Activated T-cell treated with anti-CD3 and anti-CD28 coated beads, Interleukin-2, amount 50 U/mL, for 48 hours (primary cell): Measurements from ENCODE around the gene TRAPPC3.
"Not testable (repeated sequence)": the region's sequence is repeated elsewhere in the genome, so short reads cannot be mapped to it uniquely, and the experiment has no call there.

ENCODE experiments used
- DNase-seq, 2 experiments: peaks; one replicate each; pipeline ENCODE4 v3.0.0-alpha.2; 2020

The TRAPPC3 gene

GRCh38 chr1:36166136-36166535, 16.9 kb upstream of the TRAPPC3 start:
- no peak for DNase-seq

- DNase-seq, result no peak
These were observed 15.9 kb upstream of the TRAPPC3 start for GRCh38 chr1:36165145-36165544.

GRCh38 chr1:36164361-36164760, 15.1 kb upstream of the TRAPPC3 start:
- DNase-seq, result no peak

- no peak for DNase-seq
These were observed 14.1 kb upstream of the TRAPPC3 start for GRCh38 chr1:36163426-36163825.

- DNase-seq, result no peak
These were observed 13.5 kb upstream of the TRAPPC3 start for GRCh38 chr1:36162680-36163239.

DNA sequence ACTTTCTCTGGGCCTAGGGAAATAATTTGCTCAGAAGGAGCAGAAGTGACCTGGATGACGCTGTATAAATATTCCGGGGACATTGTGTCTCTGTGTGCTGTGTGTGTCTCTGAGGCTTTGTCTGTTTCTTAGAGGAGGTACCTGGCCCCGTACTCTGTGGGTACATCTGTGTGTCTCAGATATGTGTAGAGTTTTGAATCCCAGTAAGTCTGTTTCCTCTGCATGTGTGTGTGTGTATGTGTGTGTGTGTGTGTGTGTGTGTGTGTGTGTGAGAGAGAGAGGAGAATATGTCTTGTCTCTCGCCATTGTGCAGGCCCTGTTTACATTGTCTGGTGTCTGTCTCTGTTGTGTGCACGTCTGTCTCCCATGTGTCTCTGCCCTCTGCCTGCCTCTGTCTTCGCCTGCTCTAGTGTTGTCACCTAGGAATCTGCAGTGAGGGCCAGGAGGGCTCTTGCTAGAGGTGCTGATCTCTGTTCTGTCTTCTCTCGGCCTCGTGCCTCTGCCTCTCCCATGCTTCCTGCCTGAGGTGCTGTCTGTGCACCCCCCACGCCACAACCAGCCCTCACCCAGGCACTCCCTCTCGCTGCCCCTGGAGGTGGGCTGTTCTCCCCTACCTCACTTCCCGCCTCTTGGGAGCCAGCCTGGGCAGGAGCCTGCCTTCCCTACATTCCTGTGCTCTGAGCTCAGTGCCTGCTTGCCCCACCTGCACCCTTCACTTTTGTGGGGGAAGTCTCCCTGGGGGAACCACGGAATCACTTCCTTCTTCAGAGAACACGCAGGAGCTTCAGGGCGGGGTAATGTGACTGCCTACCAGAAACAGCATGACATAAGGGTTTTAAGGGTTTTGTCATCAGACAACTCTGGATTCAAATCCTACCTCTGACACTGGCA, 12.6 kb upstream of the TRAPPC3 start:
- peak; percentile 74 to 75 for DNase-seq

DNA sequence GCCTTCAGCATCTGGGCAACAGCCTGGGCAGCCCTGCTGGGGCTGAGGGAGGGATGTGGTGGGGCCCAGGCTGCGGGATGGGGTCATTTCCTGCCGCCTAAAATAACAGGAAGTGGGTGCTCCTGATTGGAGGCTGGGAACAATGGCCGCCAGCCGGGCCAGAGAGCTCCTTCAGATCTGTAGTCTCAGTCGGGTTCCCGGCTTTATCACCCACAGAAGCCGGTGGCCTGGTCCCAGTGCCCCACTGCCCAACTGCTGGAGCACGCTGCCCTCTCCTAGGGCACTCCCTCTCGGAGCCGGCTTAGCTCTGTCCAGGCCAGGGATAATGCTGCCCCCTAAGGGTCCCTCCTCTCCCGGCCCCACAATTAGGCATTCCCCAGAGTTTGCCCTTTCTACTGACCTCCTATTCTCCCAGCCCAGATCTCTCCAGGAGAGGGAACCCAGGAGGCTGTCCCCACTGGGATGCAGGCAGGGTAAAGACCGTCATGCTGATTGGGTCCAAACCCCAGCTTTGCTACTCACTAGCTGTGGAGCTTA, 11.7 kb upstream of the TRAPPC3 start:
- DNase-seq, result peak; percentile 82 to 85

GRCh38 chr1:36160388-36160948, 11.2 kb upstream of the TRAPPC3 start:
- peak in 1 of 2 experiments; percentile 31 for DNase-seq

- DNase-seq, result peak; percentile 32 to 50
These were observed 10.5 kb upstream of the TRAPPC3 start for GRCh38 chr1:36159614-36160387.

GRCh38 chr1:36158827-36159252, 9.6 kb upstream of the TRAPPC3 start:
- DNase-seq, result not testable (repeated sequence)

DNA sequence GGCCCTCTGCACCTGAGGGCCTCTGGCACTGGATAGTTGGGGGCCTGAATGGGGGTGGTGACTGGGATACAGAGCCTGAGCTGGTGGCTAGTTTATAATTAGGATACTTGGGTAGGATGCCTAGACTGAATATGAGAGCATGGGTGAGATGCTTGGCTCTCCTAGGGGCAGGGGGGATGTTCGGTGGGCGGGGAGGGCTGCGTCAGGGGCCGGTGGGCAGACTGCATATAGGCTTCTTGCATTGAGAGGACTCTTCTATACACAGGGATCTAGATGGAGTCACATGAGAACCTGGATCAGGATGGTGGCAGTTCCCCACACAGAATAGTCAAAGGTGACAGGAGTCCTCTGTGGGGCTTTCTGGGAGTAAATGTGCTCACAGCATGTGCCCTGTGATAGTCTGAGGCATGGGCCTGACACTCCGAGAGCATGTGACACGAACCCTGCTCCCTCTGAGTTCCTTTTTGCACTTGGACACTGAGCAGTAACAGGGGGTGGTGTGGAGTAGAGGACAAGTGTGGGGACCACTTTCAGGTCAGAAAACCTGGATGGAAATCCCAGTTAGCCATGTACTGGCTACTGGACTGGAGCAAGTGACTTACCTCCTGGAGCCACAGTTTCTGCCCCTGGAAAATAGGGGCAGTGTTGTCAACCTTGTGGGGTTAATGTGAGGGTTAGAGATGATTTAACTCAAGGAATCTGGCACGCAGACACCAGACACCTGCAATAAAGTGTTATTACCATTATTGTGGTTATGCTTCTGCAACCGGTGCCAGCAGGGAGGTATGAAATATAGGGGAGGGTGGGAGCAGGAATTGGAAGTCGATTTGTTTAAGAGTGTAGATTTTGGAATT, 8.9 kb upstream of the TRAPPC3 start:
- DNase-seq, result peak; percentile 43 to 46

DNA sequence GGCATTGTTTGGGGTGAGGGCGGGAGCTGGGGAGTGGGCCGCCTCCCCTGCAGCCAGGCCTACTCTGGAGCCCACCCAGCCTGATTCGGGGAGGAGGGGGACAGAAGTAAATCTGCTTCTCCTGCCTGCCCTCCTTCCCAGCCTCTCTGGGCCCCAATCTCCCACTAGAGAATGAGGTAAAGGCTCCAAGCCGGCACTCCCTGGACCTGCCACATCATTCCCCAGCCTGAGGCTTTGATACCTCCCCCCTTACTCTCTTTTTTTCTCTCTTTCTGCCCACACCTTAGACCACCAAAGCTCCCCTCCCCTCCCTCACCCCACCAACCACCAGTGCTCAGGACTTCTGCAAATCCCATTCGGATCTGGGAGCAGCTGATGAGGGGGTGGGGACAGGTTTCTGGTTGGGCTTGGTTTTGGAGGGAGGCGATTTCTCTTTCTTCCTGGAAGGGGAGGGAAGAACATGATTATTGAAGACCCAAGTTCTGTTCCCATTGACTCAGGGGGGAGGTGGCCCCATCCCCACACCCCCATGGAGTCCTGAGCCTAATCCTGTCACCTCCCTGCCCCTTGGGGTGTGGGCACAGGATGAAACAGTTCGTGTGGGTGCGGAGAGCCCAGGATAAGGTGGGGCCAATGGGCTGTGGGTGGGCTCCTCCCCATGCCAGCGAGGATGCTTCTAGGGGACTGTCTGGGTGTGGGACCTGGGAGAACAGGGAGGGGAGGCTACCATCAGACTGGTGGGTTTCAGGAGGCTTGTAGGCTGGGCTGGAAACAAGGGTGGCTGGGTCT, 8.0 kb upstream of the TRAPPC3 start:
- DNase-seq, result peak; percentile 35 to 49

GRCh38 chr1:36156329-36157114, 7.2 kb upstream of the TRAPPC3 start:
- peak; percentile 79 to 80 for DNase-seq

DNA sequence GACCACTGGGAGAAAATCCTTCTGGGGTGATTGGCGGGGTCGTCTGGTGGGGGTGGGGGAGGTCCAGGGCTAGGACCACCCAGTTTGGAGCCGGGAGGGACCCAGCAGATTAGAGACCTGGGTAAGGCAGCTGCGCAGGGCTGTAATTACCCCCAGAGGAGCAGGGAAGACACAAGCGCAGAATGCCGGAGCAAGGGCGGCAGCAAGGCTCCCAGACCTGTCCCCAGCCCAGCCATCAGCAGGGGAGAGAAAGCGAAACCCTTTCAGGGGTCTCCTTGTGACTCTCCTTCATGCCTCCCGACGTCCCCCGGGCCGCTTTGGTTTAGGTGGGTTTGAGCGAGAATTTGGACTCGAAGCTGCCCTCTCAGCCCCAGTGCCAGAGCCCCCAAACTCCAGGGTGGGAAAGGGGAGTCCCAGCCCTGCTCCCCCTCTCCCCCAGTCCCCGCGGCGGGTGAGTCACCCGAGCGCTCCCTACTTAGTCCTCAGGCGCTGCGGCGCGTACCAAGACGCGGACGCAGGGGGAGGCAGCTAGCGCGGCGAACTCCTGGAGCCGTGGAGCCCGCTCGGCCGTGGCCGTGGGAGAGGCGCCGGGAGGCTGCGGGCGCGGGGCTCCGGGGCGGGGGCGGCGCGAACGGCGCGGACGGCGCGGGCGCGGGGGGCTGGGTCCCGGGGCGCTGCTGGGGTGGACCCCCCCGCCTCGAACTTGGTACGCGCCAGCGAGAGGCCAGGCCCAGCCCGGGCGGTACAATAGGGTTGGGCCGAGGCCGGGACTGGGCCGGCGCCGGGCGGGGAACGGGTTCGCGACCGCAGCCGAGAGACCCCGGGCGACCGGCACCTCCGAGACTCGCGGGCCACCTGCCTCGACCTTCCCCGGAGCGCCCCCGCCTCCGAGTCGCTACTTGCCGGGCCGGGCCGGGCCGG, 6.4 kb upstream of the TRAPPC3 start, which contains the start of gene MAP7D1:
MAP7D1 (plus strand) TSS at position 753 of the 921 bp plus-strand sequence. CDS start 258 bp downstream, outside the sequence.
- DNase-seq, result peak; percentile 92 to 93

- DNase-seq, result no peak
These were observed 5.6 kb upstream of the TRAPPC3 start for GRCh38 chr1:36154765-36155407.

- no peak for DNase-seq
These were observed 5.0 kb upstream of the TRAPPC3 start for GRCh38 chr1:36154335-36154734.

DNA sequence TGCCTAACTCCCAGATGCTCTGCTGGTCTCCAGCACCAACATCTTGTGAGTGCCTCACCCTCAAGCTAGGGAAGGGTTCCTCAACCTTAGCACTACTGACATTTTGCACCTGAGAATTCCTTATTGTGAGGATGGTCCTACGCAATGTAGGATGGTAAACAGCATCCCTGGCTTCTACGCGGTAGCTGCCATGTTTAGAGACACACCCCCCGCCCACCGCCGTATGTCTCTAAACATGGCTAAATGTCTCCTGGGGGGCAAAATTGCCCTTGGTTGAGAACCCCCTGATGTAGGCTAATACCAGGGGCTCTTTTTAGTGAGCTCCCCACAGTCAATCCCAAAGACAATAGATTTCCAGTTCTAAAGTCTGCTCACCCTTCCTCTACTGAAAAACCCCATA, 4.2 kb upstream of the TRAPPC3 start:
- DNase-seq, result no peak

GRCh38 chr1:36151845-36152203, 2.5 kb upstream of the TRAPPC3 start:
- DNase-seq, result peak; percentile 67 to 68
